Measurements from ENCODE around the gene GFPT2.
"Not testable (repeated sequence)": the region's sequence is repeated elsewhere in the genome, so short reads cannot be mapped to it uniquely, and the experiment has no call there.

The GFPT2 gene

GRCh38 chr5:180304431-180305375 is 48.4 kb downstream of the GFPT2 start:
- no peak for DNase-seq (ENCODE audit: low read depth in 2 of 2)

- no peak for DNase-seq (ENCODE audit: low read depth in 2 of 2)
These were observed 49.2 kb downstream of the GFPT2 start for GRCh38 chr5:180304016-180304292.

GRCh38 chr5:180303226-180304015 is 49.7 kb downstream of the GFPT2 start:
- no peak for DNase-seq (ENCODE audit: low read depth in 2 of 2)

- DNase-seq (ENCODE audit: low read depth in 2 of 2), result no peak
These were observed 50.9 kb downstream of the GFPT2 start for GRCh38 chr5:180302256-180302655.

- DNase-seq (ENCODE audit: low read depth in 2 of 2), result no peak
These were observed 51.9 kb downstream of the GFPT2 start for GRCh38 chr5:180301253-180301652.

GRCh38 chr5:180299526-180299925 is 53.6 kb downstream of the GFPT2 start:
- no peak for DNase-seq (ENCODE audit: low read depth in 2 of 2)

GRCh38 chr5:180299014-180299413 is 54.1 kb downstream of the GFPT2 start:
- DNase-seq (ENCODE audit: low read depth in 2 of 2), result not testable (repeated sequence)

GRCh38 chr5:180297587-180298282 is 55.4 kb downstream of the GFPT2 start:
- no peak for DNase-seq (ENCODE audit: low read depth in 2 of 2)

- no peak for DNase-seq (ENCODE audit: low read depth in 2 of 2)
These were observed 56.4 kb downstream of the GFPT2 start for GRCh38 chr5:180296771-180297170.

GRCh38 chr5:180294913-180295555 is 58.1 kb downstream of the GFPT2 start:
- DNase-seq (ENCODE audit: low read depth in 2 of 2), result no peak

- no peak for DNase-seq (ENCODE audit: low read depth in 2 of 2)
These were observed 58.7 kb downstream of the GFPT2 start for GRCh38 chr5:180294411-180294810.

- peak; percentile 61 to 74 for DNase-seq (ENCODE audit: low read depth in 2 of 2)
These were observed 60.9 kb downstream of the GFPT2 start, which contains the start of gene MAPK9 for GRCh38 chr5:180291943-180292831. MAPK9 (minus strand) TSS chr5:180292083; CDS start chr5:180280561, 11,522 bp downstream.

GRCh38 chr5:180291234-180291940 is 61.7 kb downstream of the GFPT2 start:
- no peak for DNase-seq (ENCODE audit: low read depth in 2 of 2)

GRCh38 chr5:180290568-180291233 is 62.4 kb downstream of the GFPT2 start:
- DNase-seq (ENCODE audit: low read depth in 2 of 2), result no peak

GRCh38 chr5:180289966-180290365 is 63.2 kb downstream of the GFPT2 start:
- DNase-seq (ENCODE audit: low read depth in 2 of 2), result no peak

GRCh38 chr5:180289433-180289832 is 63.7 kb downstream of the GFPT2 start:
- no peak for DNase-seq (ENCODE audit: low read depth in 2 of 2)

GRCh38 chr5:180287868-180288267 is 65.3 kb downstream of the GFPT2 start:
- no peak for DNase-seq (ENCODE audit: low read depth in 2 of 2)

GRCh38 chr5:180287404-180287803 is 65.7 kb downstream of the GFPT2 start:
- no peak for DNase-seq (ENCODE audit: low read depth in 2 of 2)

GRCh38 chr5:180284149-180284548 is 69.0 kb downstream of the GFPT2 start:
- DNase-seq (ENCODE audit: low read depth in 2 of 2), result no peak
